GM18498 (cell line): Measurements from ENCODE around the gene ITGA2B.
"Not testable (repeated sequence)": the region's sequence is repeated elsewhere in the genome, so short reads cannot be mapped to it uniquely, and the experiment has no call there.

Experiments used
- ATAC-seq: cut with Tn5 transposase; IDR thresholded peaks from one replicate; pipeline ENCODE4 v1.9.1; 2021; ENCODE audit warnings: mild to moderate bottlenecking, moderate library complexity; ENCODE audit not compliant: unreplicated experiment

The ITGA2B gene

DNA sequence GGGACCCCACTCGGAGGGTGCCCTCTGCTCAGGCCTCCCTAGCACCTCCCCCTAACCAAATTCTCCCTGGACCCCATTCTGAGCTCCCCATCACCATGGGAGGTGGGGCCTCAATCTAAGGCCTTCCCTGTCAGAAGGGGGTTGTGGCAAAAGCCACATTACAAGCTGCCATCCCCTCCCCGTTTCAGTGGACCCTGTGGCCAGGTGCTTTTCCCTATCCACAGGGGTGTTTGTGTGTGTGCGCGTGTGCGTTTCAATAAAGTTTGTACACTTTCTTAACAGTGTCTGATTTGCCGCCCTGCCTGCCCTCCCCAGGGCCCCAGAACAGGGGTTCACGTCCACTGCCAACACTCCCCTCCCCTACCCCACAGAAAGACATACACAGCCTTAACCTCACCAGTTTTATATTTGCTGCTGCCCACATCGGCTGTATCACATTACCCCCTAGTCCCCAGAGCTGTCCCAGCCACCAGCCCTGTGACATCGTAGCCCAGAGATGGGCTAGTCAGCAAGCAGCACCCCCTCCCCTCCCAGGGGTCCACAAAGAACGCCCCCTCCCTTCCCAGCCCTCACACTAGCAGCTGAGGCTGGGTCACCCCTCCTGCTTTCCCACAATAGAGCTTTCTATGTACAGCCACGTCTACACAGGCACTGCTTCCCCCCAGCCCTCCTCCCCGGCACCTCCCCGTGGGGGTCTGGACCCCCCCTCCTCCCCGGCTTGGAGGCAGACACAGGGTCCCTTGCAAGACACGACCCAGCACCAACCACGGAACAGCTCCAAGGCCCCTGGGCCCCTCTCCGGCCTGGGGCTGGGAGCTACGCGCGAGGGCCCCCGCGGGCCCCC lies 36.4 kb downstream of the ITGA2B start:
- ATAC-seq: no peak

DNA sequence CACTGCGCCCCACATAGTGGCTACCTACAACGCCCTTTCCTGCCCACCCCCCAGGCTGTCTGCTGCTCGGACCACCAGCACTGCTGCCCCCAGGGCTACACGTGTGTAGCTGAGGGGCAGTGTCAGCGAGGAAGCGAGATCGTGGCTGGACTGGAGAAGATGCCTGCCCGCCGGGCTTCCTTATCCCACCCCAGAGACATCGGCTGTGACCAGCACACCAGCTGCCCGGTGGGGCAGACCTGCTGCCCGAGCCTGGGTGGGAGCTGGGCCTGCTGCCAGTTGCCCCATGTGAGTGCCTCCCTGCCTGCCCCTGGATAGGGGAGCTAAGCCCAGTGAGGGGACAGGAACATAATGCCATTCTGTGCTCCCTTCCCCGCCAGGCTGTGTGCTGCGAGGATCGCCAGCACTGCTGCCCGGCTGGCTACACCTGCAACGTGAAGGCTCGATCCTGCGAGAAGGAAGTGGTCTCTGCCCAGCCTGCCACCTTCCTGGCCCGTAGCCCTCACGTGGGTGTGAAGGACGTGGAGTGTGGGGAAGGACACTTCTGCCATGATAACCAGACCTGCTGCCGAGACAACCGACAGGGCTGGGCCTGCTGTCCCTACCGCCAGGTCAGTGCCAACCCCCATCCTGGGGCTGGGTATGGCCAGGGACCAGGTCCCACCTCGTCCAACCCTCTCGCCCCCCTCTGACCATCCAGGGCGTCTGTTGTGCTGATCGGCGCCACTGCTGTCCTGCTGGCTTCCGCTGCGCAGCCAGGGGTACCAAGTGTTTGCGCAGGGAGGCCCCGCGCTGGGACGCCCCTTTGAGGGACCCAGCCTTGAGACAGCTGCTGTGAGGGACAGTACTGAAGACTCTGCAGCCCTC lies 37.3 kb downstream of the ITGA2B start:
- ATAC-seq: no peak

DNA sequence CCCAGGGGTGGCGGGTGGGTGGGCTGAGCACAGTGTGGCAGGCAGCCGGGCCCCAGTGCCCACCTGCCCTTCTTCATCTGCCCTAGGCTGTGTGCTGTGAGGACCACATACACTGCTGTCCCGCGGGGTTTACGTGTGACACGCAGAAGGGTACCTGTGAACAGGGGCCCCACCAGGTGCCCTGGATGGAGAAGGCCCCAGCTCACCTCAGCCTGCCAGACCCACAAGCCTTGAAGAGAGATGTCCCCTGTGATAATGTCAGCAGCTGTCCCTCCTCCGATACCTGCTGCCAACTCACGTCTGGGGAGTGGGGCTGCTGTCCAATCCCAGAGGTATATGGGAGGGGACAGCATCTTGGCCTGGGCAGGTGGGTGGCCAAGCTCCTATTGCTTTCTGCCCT lies 38.0 kb downstream of the ITGA2B start:
- no peak for ATAC-seq

DNA sequence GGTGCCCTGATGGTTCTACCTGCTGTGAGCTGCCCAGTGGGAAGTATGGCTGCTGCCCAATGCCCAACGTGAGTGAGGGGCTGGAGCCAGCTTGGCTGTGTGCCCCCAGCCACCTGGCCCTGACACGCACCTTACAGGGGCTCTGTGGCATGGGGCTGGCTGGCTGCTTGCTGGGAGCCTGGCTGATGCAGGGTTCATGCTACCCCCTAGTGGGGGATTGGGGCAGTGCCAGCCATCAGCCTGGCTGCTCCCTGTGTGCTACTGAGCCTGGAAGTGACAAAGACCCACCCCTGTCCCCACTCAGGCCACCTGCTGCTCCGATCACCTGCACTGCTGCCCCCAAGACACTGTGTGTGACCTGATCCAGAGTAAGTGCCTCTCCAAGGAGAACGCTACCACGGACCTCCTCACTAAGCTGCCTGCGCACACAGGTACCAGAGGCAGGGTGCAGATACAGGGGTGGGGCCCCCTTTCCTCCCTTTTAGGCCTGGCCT lies 38.7 kb downstream of the ITGA2B start:
- ATAC-seq: no peak

DNA sequence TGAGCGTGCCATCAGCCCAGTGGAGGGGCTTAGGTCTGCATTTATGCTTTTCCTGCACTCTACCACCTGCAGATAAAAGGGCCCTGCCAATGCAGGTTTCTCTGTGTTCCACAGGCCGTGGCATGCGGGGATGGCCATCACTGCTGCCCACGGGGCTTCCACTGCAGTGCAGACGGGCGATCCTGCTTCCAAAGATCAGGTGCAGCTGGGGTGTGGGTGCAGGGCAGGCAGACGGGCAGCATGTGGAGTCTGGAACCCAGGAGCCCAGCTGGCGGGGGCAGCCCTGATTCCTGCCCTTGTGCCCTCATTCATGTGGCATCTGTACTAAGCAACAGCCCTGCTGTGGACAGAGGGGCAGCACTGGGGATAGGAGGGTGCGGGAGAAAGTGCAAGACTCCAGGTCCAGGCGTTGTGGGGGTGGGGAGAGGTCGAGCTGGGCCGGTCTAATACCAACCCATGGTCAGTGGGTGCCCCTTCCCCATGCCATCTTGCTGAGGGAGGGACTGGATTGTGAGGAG lies 39.8 kb downstream of the ITGA2B start:
- ATAC-seq: no peak

DNA sequence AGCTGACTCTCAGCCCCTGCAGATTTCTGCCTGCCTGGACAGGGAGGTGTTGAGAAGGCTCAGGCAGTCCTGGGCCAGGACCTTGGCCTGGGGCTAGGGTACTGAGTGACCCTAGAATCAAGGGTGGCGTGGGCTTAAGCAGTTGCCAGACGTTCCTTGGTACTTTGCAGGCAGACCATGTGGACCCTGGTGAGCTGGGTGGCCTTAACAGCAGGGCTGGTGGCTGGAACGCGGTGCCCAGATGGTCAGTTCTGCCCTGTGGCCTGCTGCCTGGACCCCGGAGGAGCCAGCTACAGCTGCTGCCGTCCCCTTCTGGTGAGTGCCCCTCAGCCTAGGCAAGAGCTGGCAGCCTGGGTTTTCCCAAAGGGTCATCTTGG lies 40.5 kb downstream of the ITGA2B start:
- no peak for ATAC-seq

DNA sequence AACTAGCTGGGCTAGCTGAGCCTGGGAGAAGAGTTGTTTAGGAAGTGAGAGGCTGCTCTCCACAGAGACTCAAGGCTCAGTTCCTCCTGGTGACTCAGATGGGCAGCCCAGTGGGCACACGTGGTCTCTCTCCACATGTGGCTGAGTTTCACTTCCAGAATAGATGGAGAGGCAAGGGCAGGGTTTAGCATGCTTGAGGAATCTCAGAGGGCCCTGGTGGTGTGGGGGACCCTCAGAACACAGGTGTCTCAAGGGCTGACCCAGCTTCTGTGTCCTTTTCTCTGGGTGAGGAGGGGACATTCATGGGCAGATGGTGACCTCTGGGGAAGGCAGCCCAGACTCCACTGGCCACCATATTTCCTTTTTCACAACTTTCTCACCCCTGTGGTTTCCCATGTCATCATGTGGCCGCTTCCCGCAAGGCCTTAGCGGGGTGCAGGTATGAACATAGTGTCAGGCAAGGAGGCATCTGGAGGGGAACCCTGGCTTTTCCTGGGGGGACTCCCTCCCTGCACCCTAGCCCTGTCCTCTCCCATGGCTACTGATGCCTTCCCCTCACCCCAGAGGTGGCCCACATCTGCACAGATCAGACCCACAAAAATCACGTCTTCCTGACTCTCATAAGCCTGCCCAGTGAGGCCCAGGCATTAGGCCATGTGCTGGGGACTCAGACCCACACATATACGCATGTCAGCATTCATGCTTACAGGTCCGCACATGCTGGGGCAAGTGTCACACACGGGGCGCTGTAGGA lies 41.0 kb downstream of the ITGA2B start:
- peak; percentile 54 for ATAC-seq

DNA sequence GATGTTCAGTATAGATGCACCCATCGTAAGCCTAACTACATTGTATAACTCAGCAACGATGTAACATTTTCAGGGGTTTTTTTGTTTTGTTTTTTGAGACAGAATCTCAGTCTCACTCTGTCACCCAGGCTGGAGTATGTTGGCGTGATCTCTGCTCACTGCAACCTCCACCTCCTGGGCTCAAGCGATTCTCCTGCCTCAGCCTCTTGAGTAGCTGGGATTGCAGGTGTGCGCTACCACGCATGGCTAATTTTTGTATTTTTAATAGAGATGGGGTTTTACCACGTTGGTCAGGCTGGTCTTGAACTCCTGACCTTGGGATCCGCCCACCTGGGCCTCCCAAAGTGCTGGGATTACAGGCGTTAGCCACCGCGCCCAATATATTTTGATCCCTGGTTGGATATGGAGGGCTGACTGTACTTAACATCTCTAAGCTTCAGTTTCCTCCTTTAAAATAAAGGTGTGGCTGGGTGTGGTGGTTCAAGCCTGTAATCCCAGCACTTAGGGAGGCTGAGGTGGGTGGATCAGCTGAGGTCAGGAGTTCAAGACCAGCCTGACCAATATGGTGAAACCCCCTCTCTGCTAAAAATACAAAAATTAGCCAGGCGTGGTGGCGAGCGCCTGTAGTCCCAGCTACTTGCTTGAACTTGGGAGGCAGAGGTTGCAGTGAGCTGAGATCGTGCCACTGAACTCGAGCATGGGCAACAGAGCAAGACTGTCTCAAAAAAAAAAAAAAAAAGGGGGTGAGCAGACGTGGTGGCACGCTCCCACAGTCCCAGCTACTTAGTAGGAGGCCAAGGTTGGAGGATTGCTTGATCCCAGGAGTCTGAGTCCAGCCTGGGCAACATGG lies 42.0 kb downstream of the ITGA2B start:
- ATAC-seq: not testable (repeated sequence)

- no peak for ATAC-seq
Measured at GRCh38 chr17:44346064-44346844, 43.2 kb downstream of the ITGA2B start.

DNA sequence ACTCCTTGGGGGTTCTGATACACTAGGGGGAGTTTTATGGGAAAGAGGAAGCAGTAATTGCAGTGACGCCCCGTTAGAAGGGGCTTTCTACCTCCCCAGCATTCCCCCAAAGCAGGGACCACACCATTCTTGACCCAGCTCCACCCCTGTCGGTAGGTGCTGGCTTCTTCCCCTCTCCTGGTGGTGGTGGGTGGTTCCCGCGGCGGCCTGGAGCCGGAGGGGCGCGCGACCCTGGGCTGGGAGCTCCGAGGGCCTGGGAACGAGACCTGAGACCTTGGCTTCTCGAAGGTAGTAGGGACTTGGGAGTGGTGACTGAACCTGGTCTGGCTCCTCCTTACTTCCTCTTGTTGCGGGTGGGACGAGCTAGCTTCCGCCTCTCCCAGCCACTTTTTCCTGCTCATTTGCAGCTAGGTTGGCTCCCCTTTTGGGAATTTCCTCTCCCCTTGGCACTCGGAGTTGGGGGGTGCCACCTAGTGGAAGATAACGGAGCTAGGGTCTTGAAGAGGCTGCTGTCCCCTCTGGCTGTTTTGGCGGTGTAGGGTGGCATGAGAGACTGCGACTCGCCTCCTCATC lies 43.9 kb downstream of the ITGA2B start:
- peak; percentile 6 for ATAC-seq

GRCh38 chr17:44344939-44345453 lies 44.5 kb downstream of the ITGA2B start, which contains the start of gene GRN:
TSS of gene GRN (plus strand) at chr17:44345302. CDS start at chr17:44349165, 3,863 bp downstream.
- ATAC-seq: peak; percentile 57

- ATAC-seq: no peak
Measured at GRCh38 chr17:44343510-44344209, 45.8 kb downstream of the ITGA2B start.

GRCh38 chr17:44340553-44340952 lies 48.9 kb downstream of the ITGA2B start:
- not testable (repeated sequence) for ATAC-seq

DNA sequence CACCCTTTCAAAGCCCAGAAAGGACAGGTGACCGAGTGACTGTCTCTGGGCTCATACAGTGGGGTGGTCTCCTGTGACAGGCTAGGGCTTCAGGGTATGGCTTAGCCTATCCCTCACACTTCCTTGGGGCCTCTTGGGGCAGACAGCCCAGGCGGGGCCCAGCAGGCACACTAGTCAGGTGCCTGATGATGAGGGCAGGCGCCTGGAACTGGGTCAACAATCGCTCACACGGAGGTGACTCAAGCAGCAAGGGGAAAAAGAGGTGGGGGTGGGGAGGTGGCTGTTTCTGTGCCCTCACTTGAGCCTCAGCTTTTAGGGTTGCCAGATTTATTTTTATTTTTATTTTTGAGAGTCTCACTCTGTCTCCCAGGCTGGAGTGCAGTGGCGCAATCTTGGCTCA lies 50.7 kb downstream of the ITGA2B start:
- ATAC-seq: no peak

GRCh38 chr17:44335968-44336367 lies 53.5 kb downstream of the ITGA2B start:
- no peak for ATAC-seq

DNA sequence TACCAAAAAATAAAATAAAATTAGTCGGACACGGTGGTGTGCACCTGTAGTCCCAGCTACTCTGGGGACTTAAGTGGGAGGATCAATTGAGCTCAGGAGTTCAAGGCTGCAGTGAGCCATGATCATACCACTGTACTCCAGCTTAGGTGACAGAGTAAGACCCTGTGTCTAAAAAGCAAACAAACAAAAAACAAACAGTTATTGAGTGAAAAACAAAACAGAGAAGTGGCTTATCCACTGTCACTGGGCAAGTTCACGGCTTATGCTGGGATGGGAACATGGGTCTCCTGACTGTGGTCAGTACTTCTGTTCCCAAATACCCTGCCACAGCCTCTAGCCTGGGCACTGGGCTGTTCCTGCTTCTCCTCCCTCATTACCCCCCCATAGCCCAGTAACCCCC lies 53.9 kb downstream of the ITGA2B start:
- ATAC-seq: no peak

DNA sequence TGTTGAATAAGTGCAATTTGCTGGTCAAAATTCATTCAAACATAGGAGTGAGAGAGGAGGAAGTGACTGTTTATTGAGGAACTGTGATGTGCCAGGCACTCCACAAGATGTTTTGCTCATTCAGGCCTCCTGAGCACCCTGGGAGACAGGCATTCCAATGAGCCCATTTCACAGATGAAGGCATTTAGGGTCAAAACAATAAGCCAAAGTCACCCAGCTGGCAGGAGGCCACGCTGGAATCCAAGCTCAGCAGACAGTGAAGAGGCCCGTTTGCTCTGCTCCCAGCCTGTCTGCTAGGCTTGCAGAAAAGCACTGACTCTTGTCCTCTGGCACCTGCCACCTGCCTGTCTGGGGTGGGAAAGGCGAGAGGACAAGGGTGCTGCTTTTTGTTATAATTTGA lies 54.7 kb downstream of the ITGA2B start:
- no peak for ATAC-seq

GRCh38 chr17:44334315-44334714 lies 55.1 kb downstream of the ITGA2B start:
- no peak for ATAC-seq
